Adipose tissue (tissue), 3 donors: ENCODE results near the gene CITED4. TPM values are rescaled to one million over a fixed set of nuclear protein-coding genes. Genes with fewer than 3 reads are reported as not detected.

Experiments used
- H3K27ac ChIP-seq: one replicate; pipeline ENCODE4 v1.5.1; 2013; ENCODE audit warnings: low read depth, low read length
- WGBS, 3 donors: extraction: QIAGEN DNeasy Blood & Tissue Kit; methylation state at CpG; one replicate each; pipeline ENCODE4 v1.1.7; 2013; 5-methylcytosine and 5-hydroxymethylcytosine counted together
- polyA plus RNA-seq, 3 donors: library from polyadenylated mRNA; stranded (reverse); fragments of 200-250 nt; gene quantifications; one replicate each; pipeline ENCODE4 v1.2.3, GENCODE V29; 2013
- donor health status: healthy with polysubstance abuse.
- donor health status: Bipolar disorder and iron deficiency.
- donor health status: healthy.

Gene CITED4
- polyA plus RNA-seq, 3 donors = 6.0 to 20.4 (median 10.2) TPM

DNA sequence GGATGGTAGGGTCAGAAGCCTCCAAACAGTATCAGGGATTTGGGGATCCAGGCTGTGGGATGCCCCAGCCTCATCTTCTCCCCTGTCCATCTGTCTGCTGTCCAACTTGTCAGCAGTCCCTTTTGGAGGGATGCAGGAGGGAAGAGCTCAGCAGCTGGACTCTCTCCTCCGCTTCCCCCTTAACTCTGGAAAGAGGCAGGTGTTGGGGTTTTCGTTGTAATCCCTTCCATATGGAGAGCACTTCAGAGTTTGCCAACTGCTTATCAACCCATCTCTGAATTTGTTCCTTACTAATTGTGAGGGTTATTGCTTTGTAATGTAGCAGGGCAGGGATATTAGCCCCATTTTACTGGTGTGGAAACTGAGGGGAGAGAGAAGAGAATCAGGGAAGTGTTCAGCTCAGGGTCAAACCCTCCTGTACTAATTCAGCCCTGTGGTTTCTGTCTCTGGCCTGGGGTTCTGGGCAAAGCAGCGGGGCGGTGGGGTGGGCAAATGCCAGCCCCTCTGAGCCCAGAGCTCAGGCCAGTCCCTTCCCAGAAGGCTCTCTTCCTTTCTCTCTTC is 3.2 kb downstream of the CITED4 start:
- H3K27ac ChIP-seq = no peak overlapping the region
- 89 to 95% (median 91%) methylated on average over 4 of the region's 4 CpGs for WGBS, 3 donors

GRCh38 chr1:40857737-40858136 is 4.4 kb downstream of the CITED4 start:
- H3K27ac ChIP-seq = no peak overlapping the region
- WGBS, 3 donors = 95 to 97% (median 96%) methylated on average over 2 of the region's 2 CpGs

GRCh38 chr1:40856656-40857302 is 5.4 kb downstream of the CITED4 start:
- WGBS, 3 donors = 89 to 97% (median 97%) methylated on average over 9 of the region's 9 CpGs
- no peak overlapping the region for H3K27ac ChIP-seq

GRCh38 chr1:40856116-40856515 is 6.0 kb downstream of the CITED4 start:
- no peak overlapping the region for H3K27ac ChIP-seq
- WGBS, 3 donors = 38 to 75% (median 74%) methylated on average over 3 of the region's 3 CpGs

GRCh38 chr1:40855513-40855912 is 6.7 kb downstream of the CITED4 start:
- 78 to 90% (median 83%) methylated on average over 6 of the region's 6 CpGs for WGBS, 3 donors
- no peak overlapping the region for H3K27ac ChIP-seq

- H3K27ac ChIP-seq = no peak overlapping the region
- 58 to 76% (median 60%) methylated on average over 5 of the region's 5 CpGs for WGBS, 3 donors
Observed at GRCh38 chr1:40853885-40854170, 8.3 kb downstream of the CITED4 start.

DNA sequence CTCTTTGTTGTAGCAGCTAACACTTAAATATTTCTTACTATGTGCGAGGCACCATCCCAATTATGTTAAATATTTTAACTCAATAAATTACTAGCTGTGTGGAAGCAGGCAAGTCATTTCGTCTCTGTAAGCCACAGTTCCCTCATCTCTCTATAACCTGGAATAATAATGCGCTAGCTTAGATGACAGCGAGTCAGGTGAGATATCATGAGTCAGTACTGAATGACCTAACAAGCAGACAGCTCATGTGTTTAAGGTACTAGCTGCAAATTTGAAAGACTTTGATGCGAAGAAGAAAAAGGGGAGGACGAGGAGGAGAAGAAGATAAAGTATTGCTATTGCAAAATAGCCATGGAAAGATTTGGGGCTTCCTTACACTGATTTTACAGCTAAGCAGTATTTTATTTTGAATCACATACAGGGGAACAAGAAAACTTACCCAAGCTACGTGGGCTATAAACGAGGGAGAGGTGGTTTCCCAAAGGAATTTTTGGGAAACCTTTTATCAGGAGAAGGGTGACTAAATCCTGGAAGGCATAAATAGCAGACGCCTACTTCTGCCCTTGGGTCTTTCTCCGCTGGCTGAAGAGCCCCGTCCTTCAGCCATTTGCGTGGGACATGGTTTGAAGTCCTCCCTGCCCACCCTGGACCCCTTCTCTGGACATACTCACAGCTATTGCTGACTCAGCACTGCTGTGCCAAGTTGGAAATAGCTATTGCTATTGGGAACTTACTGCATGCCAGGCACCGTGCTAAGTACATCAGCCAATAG is 8.9 kb downstream of the CITED4 start:
- H3K27ac ChIP-seq = no peak overlapping the region
- 68 to 90% (median 71%) methylated on average over 13 of the region's 13 CpGs for WGBS, 3 donors

- 89 to 94% (median 89%) methylated on average over 6 of the region's 6 CpGs for WGBS, 3 donors
- H3K27ac ChIP-seq = no peak overlapping the region
Observed at GRCh38 chr1:40851643-40852042, 10.5 kb downstream of the CITED4 start.

- 12 to 20% (median 17%) methylated on average over 12 of the region's 12 CpGs for WGBS, 3 donors
- H3K27ac ChIP-seq = no peak overlapping the region
Observed at GRCh38 chr1:40849801-40850592, 12.2 kb downstream of the CITED4 start.

DNA sequence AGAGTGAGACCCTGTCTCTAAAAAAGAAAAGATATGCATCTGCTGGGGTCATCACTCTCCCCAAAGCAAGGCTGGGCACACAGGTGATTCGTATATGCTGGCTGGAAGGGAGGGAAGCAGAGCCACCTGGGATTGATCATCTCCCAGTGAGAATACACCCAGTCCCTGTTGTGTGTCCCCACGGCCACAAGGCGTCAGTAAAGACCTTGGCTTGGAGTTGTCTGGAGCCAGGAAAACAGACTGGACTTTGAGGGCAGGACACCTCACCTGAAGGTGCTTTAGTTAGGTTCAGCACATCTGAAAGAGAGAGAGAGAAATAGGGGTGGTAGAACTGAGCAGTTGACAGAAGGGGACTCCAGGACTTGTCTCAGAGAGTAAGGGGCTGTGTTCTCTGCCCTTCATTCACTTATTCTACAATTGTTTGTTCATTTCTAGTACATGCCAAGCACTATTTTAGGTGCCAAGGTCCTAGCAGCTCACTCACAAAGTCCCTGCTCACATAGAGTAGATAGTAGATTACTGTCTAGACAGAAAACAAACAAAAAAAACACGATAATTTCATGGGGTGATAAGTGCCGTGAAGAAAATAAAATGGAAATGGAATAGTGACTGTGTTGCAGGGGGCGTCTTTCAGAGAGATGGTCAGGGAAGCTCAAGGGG is 13.5 kb downstream of the CITED4 start:
- 21 to 65% (median 55%) methylated on average over 6 of the region's 6 CpGs for WGBS, 3 donors
- H3K27ac ChIP-seq = no peak overlapping the region

DNA sequence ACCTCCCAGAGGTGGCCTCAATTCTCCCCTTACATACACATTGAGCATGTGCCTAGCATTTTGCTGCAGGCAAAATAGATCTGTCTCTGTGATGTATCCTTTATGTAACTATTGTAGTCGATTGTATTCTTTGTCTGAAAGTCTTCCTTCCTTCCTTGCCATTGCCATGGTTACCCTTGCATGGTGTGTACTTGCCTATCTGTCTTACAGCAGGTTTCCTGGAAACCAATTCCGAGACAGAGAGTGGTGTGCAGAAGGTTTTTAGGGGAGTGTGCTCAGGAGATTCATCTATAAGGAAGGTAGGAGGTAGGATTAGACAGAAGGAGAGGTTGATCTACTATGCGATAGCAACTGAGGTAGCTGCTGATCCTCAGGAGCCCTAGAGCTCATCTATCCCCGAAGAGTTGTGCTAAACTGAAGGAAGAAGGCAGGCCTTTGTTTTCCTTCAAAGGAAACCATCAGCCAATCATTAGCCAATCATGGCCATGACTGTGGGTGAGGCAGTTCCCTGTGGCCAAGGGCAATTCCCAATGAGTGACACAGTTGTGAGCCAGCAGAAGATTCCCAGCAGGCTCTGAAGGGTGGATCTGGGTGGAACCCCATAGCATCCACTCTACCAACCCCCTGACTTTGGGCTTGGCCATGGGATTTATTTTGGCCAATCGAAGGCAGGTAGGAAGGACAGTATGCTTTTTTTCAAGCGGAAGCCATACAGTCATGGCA is 15.0 kb downstream of the CITED4 start:
- no peak overlapping the region for H3K27ac ChIP-seq
- WGBS, 3 donors = 75 to 85% (median 81%) methylated on average over 6 of the region's 6 CpGs

DNA sequence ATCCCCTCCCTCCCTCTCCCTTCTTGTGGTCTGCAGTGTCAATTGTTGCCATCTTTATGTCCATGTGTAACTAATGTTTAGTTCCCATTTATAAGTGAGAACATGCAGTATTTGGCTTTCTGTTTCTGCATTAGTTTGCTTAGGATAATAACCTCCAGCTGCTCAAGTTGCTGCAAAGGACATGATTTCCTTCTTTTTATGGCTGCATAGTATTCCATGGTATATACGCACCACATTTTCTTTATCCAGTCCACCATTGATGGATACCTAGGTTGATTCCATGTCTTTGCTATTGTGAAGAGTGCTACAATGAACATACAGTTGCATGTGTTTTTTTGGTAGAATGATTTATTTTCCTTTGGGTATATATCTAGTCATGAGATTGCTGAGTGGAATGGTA is 16.3 kb downstream of the CITED4 start:
- H3K27ac ChIP-seq = no peak overlapping the region
- WGBS, 3 donors = 97 to 98% (median 97%) methylated on average over 1 of the region's 1 CpG

GRCh38 chr1:40844887-40845878 is 17.0 kb downstream of the CITED4 start:
- 54 to 68% (median 63%) methylated on average over 9 of the region's 9 CpGs for WGBS, 3 donors
- no peak overlapping the region for H3K27ac ChIP-seq

GRCh38 chr1:40844079-40844478 is 18.1 kb downstream of the CITED4 start:
- 77 to 89% (median 88%) methylated on average over 5 of the region's 5 CpGs for WGBS, 3 donors
- no peak overlapping the region for H3K27ac ChIP-seq

GRCh38 chr1:40842691-40843090 is 19.5 kb downstream of the CITED4 start:
- H3K27ac ChIP-seq = no peak overlapping the region
- WGBS, 3 donors = 96 to 100% (median 96%) methylated on average over 3 of the region's 3 CpGs

DNA sequence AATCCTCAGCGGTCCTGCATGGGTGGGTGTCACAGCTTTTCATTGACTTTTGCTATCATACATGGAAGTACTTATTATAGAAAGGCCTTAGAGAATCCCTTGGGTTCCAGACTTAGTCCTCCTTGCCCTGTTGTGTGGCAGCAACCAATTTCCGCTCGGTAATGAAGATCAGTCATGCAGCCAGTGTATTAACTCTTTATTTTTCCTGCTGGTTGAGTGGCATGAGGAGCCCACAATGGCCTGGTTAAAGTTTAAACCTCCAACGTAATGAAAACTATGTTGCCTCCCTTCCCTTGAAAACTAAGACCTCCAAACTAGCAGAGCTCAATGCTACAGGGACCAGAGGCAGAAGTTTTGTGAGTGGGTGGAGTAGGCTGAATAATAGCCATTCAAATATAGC is 20.0 kb downstream of the CITED4 start:
- no peak overlapping the region for H3K27ac ChIP-seq
- 67 to 80% (median 70%) methylated on average over 4 of the region's 4 CpGs for WGBS, 3 donors

GRCh38 chr1:40841602-40842001 is 20.6 kb downstream of the CITED4 start:
- 68 to 90% (median 80%) methylated on average over 7 of the region's 7 CpGs for WGBS, 3 donors

More at GRCh38 chr1:40841602-40842001, 20.6 kb downstream of the CITED4 start:
- no peak overlapping the region for H3K27ac ChIP-seq
